Fibroblast of peridontal ligament (primary cell): ENCODE data around the gene PLD4.
A peak's percentile ranks its signal among the peaks of the same experiment; 100 is the strongest.

Experiments
- DNase-seq: peaks from one replicate; pipeline ENCODE4 v3.0.0-alpha.2; 2010; ENCODE audit errors: extremely low read depth

The PLD4 gene

DNA sequence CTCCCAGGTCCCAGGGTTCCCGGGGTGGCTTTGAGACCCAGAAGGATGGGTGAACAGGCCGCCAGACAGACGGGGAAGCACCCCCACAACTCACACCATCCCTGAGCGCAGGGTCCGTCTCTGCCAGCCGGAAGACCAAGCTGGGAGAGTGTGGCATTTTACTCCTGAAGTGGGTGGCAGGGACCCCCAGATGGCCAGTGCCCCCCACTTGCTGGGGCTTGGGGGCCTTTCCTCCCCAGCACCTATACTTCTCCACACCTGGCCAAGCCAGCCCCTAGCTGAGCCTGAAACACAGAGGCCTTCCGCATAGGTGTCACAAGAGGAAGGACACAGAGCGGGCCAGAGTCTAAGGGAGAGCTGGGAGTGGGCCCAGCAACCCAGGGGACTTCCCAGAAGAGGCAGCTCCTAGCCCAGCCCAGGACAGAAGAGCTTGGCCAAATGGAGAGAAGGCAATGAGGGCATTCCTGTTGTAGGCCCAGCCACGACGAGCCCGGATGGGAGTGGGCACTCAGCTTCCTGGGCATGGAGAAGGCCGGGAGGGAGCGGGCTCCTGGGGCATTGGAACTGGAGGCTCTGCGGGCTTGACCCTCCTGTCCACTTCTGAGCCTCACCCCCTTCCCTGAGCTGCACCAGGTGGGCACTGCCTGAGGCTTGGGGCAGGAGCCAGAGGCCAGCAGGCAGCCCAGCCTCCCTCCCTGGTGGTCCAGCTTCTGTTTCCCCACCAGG, 50.1 kb downstream of the PLD4 start:
- DNase-seq = no peak

DNA sequence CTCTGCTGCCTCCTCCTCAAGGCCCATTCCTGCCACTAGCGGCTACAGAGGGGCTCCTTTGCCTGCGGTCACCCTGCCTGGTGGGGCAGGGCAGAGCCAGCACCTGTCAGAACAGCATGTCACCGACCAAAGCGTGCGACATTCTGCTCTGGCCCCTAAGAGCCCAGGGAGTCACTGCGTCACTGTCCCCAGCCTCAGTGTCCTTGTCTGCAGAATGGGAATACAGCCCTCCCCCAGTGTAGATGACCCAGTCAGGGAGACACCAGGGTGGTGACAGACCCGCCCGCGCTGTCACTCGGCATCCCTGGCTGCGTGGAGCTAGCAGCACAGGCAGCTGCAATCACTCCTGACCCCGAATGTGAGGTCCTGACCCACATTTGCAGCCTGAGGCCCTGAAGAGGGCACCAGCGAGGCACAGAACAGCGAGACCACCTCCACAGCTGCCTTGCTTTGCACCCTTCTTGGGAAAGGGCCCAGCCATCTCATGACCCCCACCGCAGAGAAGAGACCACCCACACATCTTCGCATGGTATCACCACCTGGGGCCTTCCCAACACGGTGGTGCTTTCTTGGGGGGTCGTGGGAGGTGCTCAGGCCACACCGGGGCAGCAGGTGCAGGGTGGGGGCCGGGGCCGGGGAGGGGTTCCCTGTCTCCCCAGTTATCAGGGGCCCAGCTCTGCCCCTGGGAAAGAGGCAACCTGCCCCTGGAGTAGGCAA, 51.0 kb downstream of the PLD4 start:
- no peak for DNase-seq

GRCh38 chr14:104976198-104977007, 51.7 kb downstream of the PLD4 start:
- peak; percentile 73 for DNase-seq

DNA sequence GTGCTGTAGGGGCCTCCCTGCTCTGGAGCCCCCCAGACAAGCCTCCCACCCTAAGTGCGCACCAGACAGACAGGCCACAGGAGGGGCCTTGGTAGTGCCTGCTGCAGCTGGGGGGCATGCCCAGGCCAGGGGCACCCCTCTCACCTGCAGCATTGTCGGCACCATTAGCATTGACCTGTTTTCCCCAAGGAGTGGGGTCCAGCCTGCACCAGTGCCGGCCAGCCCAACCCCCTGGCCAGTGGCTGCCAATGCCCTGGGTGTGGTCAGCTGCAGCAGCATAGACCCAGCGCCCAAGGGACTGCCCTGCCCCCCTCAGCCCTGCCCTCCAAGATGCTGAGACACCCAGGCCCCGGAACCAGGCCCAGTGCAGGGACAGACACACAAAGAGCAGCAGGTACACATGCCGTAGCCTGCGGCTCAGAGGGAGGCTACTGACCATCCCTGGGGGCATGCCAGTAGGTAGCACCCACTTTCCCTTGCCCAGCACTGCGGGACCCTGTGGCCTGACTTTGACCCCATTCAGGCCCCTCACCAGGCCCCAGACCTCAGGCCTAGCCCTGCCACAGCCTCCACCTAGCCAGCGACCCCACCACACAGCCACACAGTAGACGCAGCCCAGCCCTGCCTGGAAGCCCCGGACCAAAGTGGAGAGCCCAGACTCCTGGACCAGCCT, 52.5 kb downstream of the PLD4 start:
- DNase-seq = no peak

GRCh38 chr14:104977681-104978653, 53.3 kb downstream of the PLD4 start, which contains the start of gene AHNAK2:
TSS of gene AHNAK2 (minus strand) at chr14:104978374. CDS start at chr14:104978237, 137 bp downstream.
- peak; percentile 43 for DNase-seq

- no peak for DNase-seq
These were observed 54.3 kb downstream of the PLD4 start for GRCh38 chr14:104978746-104979691.

GRCh38 chr14:104979758-104980610, 55.3 kb downstream of the PLD4 start:
- DNase-seq = no peak

DNA sequence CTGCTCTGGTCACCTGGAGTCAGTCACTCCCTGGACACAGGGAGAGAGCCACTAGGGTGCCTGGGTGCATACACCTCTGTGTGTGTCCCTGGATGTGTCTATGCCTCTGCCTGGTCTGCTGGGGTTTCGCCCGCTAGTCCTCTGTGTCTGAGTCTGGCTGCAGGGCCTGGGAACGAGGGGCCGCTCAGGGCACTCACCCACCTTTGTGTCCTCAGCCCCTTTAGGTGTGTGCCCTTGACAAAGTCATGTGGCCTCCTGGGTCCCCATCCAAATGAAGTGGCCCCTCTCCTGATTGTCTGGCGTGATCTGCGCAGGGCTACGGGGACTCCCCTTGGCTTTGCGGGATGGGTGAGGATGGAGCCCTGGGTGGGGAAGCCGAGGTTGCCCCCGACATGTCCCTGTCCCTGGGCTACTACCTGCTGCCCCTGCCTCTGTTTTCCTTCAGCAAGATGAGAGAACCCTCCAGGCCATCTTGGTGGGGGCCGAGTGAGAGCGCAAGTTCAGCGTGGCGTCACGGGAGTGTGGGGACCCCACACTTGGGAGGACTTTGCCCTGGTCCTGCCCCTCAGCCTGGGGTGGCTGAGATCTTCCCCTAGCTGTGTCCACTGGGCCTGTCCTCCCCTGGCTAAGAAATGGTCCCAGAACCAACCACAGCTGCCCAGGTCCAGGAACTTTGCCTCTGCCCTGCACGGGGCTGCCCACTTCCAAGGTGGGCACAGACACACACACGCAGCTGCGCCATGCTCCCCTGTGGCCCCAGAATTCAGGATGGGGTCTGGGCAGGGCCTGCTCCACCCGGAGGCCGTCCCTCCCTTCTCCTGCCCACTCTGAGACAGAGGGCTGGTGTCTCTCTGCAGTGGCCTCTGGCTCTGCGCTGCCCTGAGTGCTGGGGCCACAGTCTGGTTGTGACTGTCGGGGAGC, 56.2 kb downstream of the PLD4 start:
- no peak for DNase-seq

DNA sequence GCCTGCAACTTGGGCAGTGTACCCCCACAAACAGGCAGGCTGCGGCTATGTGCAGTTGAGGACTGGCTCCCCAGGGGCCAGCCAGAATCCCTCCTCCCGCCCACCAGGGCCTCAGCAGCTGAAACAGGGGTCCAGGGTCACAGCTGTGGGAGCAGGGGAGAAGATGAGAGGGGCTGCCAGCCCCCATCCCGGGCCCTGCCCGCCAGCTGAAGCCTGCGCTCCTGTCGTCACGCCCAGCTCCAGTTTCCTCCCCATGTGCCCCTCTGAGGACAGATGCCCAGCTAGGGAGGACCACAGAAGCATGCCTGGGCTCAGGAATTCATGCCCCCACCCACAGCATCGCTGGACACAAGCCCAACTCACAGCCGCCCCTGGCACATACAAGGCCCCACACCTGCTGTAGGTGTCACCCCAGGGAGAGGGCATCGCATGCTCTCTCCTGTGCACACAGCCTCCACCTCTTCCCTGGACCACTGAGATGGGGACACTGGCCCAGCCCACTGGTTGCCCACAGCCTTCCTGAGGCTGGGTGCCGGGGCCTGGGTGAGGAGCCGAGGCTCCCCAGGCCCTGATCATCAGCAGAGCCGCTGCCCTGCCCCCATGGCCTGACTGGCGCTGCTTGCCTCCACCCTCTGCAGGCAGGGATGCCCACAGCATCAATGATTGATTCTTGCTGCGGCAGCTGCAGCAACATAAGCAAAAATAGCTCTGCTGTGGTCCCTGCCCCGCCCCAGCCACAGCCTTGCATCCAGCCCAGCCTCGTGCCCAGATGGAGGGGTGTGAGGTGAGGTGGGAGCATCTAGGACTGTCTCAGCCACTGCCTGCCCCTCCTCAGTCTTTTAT, 57.2 kb downstream of the PLD4 start:
- DNase-seq = no peak

DNA sequence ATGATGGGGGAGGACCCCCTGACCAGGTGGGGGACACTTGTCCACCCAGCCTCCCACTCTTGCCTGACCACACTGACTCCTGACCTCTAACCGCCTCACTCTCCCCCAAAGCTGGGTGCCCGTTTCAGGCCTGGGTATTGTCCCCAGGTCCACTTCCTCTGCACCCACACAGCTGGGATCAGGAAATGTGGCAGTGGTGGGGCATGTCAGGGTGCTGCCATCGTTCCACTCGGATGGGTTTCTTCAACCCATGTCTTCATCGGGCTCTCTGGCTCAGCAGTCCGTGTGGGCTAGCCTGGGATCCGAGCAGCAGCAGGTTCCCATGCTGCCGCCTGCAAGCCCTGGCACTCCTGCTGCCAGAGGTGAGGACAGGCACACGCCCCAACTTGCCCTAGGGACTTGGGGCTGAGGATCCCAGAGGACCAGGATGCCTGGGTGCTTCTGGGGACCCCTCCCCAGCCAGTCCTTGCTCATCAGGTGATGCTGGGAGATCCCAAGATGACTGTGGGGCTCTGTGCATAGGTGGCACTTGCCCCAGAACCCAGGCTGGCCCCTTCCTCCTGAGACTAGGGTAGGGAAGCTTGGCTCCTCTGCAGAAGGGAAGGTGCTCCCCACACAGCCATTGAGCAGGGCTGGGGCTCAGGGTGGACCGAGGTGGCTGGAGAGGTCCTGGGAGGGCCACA, 58.0 kb downstream of the PLD4 start:
- DNase-seq = no peak
